Measurements from ENCODE around the gene HAGH. TPM values are rescaled to one million over a fixed set of nuclear protein-coding genes. Genes with fewer than 3 reads are reported as not detected.

HAGH gene
- total RNA-seq, 1 donor from 2014 or later, result 63.9 TPM

DNA sequence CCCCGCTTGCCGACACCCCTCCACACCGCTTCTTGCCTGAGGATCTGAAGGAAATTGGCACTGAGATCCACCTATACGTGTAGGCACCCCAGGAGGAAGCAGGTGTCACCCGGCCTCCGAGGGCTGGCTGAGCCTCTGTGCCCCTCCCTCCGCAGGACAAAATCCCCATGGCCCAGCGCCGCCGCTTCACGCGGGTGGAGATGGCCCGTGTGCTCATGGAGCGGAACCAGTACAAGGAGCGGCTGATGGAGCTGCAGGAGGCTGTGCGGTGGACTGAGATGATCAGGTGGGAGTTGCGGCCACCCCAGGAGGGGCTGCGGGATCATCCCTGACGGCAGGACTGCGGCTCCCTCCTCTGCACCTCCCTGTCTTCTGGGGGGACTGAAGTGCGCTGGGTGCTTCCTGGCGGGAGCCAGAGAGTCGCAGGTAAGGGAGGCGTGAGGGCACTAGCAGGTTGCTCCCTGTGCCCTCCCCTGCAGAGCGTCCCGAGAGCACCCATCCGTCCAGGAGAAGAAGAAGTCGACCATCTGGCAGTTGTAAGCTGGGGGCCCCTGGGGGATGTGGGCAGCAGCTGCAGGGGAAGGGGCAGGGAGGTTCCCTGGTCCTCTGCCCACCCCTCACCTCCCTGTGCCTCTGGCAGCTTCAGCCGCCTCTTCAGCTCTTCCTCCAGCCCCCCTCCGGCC, 64.3 kb downstream of the HAGH start:
- no peak for DNase-seq (ENCODE audit: low read depth)

DNA sequence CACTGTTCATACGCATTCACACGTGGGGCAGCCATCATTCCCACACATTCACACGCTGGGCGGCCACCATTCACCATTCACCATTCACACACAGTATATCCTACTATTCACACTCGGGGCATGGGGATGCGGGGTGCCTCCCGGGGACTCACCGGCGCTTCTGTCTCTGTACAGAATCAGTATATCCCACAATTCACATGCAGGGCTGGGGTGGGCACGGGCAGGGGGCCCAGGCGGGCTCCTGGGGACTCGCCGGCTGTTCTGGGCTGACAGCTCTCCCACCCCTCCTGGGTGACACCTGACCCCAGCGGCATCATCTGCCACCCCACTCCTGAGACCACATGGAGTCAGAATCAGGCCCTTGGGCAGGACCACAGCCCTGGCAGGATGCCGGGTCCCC, 64.9 kb downstream of the HAGH start:
- DNase-seq (ENCODE audit: low read depth), result no peak

DNA sequence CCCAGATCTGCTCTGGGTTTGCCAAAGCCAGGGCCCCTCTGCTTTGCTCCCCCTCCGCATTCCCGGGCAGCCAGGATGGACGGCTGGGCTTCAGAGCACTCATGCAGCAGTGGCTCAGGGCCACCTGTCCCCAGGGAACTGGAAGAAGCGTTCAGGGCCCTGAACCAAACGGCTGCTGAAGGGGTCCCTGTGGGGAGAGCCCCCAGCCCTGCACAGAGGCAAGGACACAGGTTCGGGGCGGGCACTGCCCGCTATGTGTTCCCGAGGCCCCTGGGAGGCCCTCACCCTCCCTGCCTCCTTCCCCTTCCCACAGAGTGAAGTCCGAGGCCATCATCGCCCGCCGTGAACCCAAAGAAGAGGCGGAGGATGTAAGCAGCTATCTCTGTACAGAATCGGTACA, 65.7 kb downstream of the HAGH start:
- no peak for DNase-seq (ENCODE audit: low read depth)

DNA sequence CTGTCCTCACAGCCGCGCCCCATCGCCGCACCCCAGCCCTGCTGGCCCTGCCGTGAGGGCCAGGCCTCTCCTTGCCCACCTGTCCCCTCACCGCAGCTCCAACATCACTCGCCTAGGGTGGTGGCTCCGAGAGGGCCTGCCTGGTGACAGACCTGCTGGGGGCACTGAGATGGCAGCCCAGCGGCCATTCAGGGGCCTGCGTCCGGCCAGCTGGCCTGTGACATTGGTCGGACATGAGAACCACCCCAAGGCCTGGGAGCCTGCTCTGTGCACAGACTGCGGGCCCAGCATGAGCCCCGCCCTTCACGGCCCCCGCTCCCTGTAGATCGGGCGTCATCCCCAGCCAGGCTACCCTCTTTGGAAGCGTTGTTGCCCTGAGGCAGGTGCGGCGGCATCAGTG, 67.1 kb downstream of the HAGH start:
- DNase-seq (ENCODE audit: low read depth), result no peak

DNA sequence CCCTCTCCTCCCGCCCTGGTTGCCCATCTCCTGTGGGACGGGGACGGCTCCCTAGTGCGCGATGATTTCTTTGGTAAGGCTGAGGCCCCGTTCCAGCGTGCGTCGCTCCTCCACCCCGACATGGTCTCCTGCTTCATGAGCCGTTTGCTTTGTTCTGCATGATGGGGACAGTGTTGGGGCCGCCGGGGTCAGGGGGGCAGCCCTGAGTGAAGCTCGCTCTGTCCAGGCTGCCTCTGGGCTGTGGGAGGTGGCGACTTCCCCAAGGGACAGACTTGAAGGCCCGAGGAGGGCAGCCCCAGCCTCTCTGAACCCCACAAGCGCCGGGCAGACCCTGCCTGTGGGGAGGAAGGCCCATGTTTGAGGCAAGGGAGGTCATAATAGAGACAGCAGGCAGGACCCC, 67.7 kb downstream of the HAGH start:
- no peak for DNase-seq (ENCODE audit: low read depth)

DNA sequence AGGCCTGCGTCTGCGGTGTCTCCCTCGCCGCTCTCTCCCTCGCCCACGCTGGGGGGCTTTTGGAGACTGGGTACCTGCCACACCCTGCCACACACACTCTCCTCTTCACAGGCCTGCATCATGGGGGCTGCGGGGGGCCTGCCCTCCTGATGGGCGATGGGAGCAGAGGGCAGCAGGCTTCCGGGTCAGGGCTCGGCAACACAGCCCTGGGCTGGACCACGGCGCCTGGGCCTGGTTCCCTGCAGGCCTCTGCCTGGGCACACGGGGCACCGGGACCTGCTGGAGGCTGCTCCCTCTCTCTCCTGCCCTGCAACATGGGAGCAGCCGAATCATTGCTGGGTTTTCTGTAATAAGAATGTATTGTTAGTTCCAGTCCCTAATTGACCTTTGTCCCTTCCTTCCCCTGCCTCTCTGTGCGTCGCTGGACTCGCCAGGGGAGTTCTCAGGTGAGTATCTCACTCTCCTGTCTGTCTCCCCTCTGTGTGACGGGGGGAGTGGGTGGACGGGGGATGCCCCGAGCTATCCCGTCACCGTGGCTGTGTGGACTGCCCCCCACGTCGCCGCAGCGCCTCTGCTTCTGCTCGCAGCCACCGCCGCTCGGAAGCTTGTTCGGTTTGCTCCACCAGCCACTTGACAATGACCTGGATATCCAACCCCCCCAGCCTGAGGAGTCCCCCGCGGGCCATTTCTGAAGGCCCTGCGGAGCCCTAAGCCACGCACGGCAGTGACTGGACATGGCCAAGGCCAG, 68.7 kb downstream of the HAGH start:
- DNase-seq (ENCODE audit: low read depth), result no peak

Other genes with a start within 250 kb of the HAGH start
- gene IFT140, start 214.8 kb downstream of the HAGH start, total RNA-seq, result 19.1 and 59.2 TPM in 2 replicates
- 4.9 and 14.2 TPM in 2 replicates for gene CRAMP1, start 214.5 kb downstream of the HAGH start, total RNA-seq
- 149 and 284 TPM in 2 replicates for gene JPT2, start 148.5 kb downstream of the HAGH start, total RNA-seq
- 22.9 and 40.0 TPM in 2 replicates for gene MAPK8IP3, start 120.6 kb downstream of the HAGH start, total RNA-seq
- 38.9 and 84.0 TPM in 2 replicates for gene NME3, start 55.3 kb downstream of the HAGH start, total RNA-seq
- 12.2 and 13.1 TPM in 2 replicates for gene EME2, start 54.0 kb downstream of the HAGH start, total RNA-seq
- gene MRPS34, start 53.7 kb downstream of the HAGH start, total RNA-seq, result 41.6 and 68.4 TPM in 2 replicates
- 53.2 and 60.8 TPM in 2 replicates for gene SPSB3, start 44.3 kb downstream of the HAGH start, total RNA-seq
- gene NUBP2, start 43.9 kb downstream of the HAGH start, total RNA-seq, result 58.2 and 85.3 TPM in 2 replicates
- 0.05 TPM in 1 of 2 replicates, not detected in the other for gene IGFALS, start 33.1 kb downstream of the HAGH start, total RNA-seq
- gene FAHD1, start 381 bp upstream of the HAGH start, total RNA-seq, result 84.9 and 109 TPM in 2 replicates
- 0.15 and 2.6 TPM in 2 replicates for gene MEIOB, start 45.3 kb upstream of the HAGH start, total RNA-seq
- not detected in 2 replicates for gene HS3ST6, start 91.6 kb upstream of the HAGH start, total RNA-seq
- gene MSRB1, start 116.4 kb upstream of the HAGH start, total RNA-seq, result 9.6 and 10.8 TPM in 2 replicates
- gene RPL3L, start 127.9 kb upstream of the HAGH start, total RNA-seq, result not detected in 2 replicates
- gene NDUFB10, start 132.7 kb upstream of the HAGH start, total RNA-seq, result 119 and 138 TPM in 2 replicates
- gene RPS2, start 138.0 kb upstream of the HAGH start, total RNA-seq, result 865 and 1,076 TPM in 2 replicates
- gene RNF151, start 140.0 kb upstream of the HAGH start, total RNA-seq, result not detected in 2 replicates
- gene TBL3, start 145.2 kb upstream of the HAGH start, total RNA-seq, result 46.2 and 46.3 TPM in 2 replicates
- 0.87 TPM in 1 of 2 replicates, not detected in the other for gene NOXO1, start 154.6 kb upstream of the HAGH start, total RNA-seq
- gene GFER, start 157.4 kb upstream of the HAGH start, total RNA-seq, result 8.7 and 10.1 TPM in 2 replicates
- 2.0 and 8.0 TPM in 2 replicates for gene SYNGR3, start 163.1 kb upstream of the HAGH start, total RNA-seq
- gene ZNF598, start 183.0 kb upstream of the HAGH start, total RNA-seq, result 10.1 and 22.4 TPM in 2 replicates
- 0.10 TPM in 1 of 2 replicates, not detected in the other for gene NPW, start 193.0 kb upstream of the HAGH start, total RNA-seq
- 3.5 and 6.3 TPM in 2 replicates for gene NHERF2, start 200.1 kb upstream of the HAGH start, total RNA-seq
- 11.4 and 24.5 TPM in 2 replicates for gene NTHL1, start 221.0 kb upstream of the HAGH start, total RNA-seq
- 24.5 and 63.6 TPM in 2 replicates for gene TSC2, start 221.2 kb upstream of the HAGH start, total RNA-seq

Measured in renal cortical epithelial cell (primary cell).